Fibroblast of lung (primary cell): ENCODE data around the gene HOXD9.

Source experiments
- EZH2 ChIP-seq: IDR thresholded peaks from 2 replicates; pipeline ENCODE4 v1.5.1; 2012; ENCODE audit warnings: low read length, control low read depth, mild to moderate bottlenecking; ENCODE audit errors: missing control alignments
- TF ChIP-seq, protein P1 (sequence below), 2 donors: IDR thresholded peaks in 1 of 2; conservative IDR thresholded peaks in 1 of 2; 1 replicate in 1 of 2; 2 replicates in 1 of 2; pipeline ENCODE4 v1.5.1; 2011 to 2012; ENCODE audit warnings: low read length in 2 of 2, control low read depth in 1 of 2, inconsistent platforms in 1 of 2, low read depth in 1 of 2, mild to moderate bottlenecking in 1 of 2

DNA sequence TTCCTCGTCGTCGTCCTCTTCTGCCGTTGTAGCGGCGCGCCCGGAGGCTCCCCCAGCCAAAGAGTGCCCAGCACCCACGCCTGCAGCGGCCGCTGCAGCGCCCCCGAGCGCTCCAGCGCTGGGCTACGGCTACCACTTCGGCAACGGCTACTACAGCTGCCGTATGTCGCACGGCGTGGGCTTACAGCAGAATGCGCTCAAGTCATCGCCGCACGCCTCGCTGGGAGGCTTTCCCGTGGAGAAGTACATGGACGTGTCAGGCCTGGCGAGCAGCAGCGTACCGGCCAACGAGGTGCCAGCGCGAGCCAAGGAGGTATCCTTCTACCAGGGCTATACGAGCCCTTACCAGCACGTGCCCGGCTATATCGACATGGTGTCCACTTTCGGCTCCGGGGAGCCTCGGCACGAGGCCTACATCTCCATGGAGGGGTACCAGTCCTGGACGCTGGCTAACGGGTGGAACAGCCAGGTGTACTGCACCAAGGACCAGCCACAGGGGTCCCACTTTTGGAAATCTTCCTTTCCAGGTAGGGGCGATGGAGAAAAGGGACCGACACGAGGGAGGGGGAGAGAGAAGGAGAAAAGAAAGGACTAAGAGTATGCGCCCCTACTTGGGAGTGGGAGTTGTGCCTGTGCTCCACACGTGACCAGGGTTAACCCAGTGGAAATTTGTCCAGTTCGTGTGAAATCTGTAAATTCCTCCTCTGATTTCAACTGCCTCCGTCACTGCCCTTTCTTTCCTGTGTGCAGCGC lies 29.2 kb upstream of the HOXD9 start:
- TF ChIP-seq, protein P1, sequence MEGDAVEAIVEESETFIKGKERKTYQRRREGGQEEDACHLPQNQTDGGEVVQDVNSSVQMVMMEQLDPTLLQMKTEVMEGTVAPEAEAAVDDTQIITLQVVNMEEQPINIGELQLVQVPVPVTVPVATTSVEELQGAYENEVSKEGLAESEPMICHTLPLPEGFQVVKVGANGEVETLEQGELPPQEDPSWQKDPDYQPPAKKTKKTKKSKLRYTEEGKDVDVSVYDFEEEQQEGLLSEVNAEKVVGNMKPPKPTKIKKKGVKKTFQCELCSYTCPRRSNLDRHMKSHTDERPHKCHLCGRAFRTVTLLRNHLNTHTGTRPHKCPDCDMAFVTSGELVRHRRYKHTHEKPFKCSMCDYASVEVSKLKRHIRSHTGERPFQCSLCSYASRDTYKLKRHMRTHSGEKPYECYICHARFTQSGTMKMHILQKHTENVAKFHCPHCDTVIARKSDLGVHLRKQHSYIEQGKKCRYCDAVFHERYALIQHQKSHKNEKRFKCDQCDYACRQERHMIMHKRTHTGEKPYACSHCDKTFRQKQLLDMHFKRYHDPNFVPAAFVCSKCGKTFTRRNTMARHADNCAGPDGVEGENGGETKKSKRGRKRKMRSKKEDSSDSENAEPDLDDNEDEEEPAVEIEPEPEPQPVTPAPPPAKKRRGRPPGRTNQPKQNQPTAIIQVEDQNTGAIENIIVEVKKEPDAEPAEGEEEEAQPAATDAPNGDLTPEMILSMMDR (conservative IDR thresholded peaks at IDR 0.05 in 1 of 2, IDR thresholded peaks at IDR 0.05 in 1 of 2; ENCODE audit: low read depth in 1 of 2, low read length in 2 of 2) = no peak
- peak; percentile 91 for TF ChIP-seq EZH2
